GM18526 (cell line): ENCODE measurements around the gene ITGB1.
A peak's percentile ranks its signal among the peaks of the same experiment; 100 is the strongest.

Experiments used
- POLR2A ChIP-seq: IDR thresholded peaks from 3 replicates; pipeline ENCODE4 v1.6.1; 2011; ENCODE audit not compliant: insufficient read length; ENCODE audit errors: extremely low read depth

Gene ITGB1

GRCh38 chr10:32958085-32959005, at the start of gene ITGB1:
ITGB1 (minus strand) TSS chr10:32958230; CDS start chr10:32935558, 22,672 bp downstream.
- TF ChIP-seq POLR2A: peak; percentile 53

- TF ChIP-seq POLR2A: no peak
These were observed 48.4 kb upstream of the ITGB1 start for GRCh38 chr10:33006342-33006887.

GRCh38 chr10:33005322-33006301, 47.6 kb upstream of the ITGB1 start:
- TF ChIP-seq POLR2A: no peak

- no peak for TF ChIP-seq POLR2A
These were observed 44.0 kb upstream of the ITGB1 start for GRCh38 chr10:33001908-33002492.

GRCh38 chr10:32995751-32996150, 37.7 kb upstream of the ITGB1 start:
- TF ChIP-seq POLR2A: no peak

- no peak for TF ChIP-seq POLR2A
These were observed 37.1 kb upstream of the ITGB1 start for GRCh38 chr10:32995066-32995622.

GRCh38 chr10:32990811-32991210, 32.8 kb upstream of the ITGB1 start:
- no peak for TF ChIP-seq POLR2A

- TF ChIP-seq POLR2A: no peak
These were observed 30.6 kb upstream of the ITGB1 start for GRCh38 chr10:32988604-32989003.

- TF ChIP-seq POLR2A: no peak
These were observed 29.1 kb upstream of the ITGB1 start for GRCh38 chr10:32987172-32987571.

GRCh38 chr10:32985775-32986350, 27.8 kb upstream of the ITGB1 start:
- TF ChIP-seq POLR2A: no peak

- TF ChIP-seq POLR2A: no peak
These were observed 27.3 kb upstream of the ITGB1 start for GRCh38 chr10:32985341-32985764.

GRCh38 chr10:32984003-32984600, 26.1 kb upstream of the ITGB1 start:
- TF ChIP-seq POLR2A: no peak

- TF ChIP-seq POLR2A: no peak
These were observed 25.2 kb upstream of the ITGB1 start for GRCh38 chr10:32982911-32983909.
